Measurements from ENCODE around the gene EPB41L2.
"Not testable (repeated sequence)": the region's sequence is repeated elsewhere in the genome, so short reads cannot be mapped to it uniquely, and the experiment has no call there.

Gene EPB41L2

DNA sequence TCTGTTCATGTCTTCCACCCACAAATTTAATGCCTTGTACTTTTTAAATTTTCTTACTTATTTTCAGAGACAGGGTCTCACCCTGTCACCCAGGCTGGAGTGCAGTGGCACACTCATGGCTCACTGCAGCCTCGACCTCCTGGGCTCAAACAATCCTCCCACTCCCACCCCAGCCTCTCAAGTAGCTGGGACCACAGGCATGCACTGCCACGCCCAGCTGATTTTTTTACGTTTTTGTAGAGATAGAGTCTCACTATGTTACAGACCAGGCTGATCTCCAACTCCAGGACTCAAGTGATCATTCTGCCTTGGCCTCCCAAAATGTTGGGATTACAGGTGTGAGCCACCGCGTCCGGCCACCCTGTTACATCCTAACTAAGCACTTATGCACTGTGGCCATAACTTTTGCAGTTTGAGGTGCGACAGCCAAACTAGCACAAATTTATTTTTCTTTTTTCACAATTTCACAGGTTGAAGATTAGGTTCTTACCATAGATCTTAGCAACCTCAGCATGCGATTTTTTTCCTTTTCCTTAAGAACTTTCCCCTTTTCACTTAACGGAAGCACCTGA lies 92.1 kb downstream of the EPB41L2 start:
- no peak for DNase-seq

DNA sequence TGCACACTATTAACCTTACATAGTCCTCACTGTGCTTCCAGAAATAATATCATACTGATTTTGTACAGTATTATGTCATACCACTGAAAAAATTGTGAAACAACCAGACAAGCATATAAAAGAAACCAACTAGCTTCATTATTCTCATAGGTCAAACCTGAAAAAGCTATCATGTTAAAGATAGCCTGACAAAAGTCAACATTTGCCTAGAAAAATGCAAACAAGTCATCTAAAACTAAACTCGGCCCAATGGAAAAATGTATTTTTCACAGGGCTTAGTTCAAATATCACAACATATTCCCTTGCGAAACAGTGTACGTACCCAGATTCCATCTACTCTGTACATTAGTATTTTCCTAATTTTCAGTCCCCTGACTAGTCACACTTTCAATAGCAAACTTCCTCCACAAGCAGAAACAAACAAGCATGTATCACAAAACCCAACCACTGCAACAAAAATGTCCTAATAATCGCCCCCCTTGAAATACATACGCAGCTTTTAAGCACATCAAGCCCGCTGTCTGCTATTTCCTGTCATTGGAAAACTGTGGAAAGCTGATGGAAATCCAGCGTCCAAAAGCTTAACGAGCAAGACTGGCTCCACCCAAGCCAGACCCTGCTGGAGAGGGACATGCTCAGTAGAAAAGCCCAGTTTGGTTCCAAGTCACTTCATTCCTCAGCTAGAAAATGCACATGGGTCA lies 93.1 kb downstream of the EPB41L2 start:
- DNase-seq = no peak

DNA sequence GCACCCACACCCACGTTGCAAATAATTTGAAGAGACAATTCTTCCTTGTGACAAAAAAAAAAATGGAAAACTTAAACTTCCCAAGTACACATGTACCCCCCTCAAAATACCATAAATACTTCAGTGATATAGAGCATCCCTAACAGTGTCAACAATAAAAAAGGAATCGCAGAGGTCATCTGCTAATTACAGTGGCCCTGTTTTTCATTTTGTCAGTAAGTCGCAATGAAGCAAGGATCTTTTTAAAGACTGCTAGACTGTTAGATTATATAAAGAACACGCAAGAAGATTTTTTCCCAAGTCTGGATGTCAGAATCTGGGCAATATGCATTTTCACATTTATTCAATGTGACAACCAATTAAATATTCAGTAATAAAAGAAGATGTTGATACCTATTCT lies 93.9 kb downstream of the EPB41L2 start:
- DNase-seq = no peak

DNA sequence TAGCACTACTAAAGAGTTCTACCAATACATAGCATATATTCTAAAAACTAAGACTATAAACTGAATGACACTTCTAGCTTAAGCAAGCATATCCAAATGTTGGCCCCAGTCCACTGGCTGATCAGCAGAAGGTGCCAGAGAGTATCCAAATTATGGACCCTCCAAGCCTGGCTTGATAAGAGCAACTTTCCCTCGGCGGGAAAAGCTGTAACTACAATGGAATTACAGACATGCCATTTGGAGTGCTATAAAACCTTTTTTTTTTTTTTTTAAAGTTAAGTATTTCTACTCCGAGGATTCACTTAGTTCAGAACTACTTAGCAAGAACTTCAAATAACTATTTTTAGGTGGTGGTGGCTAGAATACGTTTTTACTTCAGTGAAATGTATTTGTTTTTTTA lies 94.6 kb downstream of the EPB41L2 start:
- no peak for DNase-seq

DNA sequence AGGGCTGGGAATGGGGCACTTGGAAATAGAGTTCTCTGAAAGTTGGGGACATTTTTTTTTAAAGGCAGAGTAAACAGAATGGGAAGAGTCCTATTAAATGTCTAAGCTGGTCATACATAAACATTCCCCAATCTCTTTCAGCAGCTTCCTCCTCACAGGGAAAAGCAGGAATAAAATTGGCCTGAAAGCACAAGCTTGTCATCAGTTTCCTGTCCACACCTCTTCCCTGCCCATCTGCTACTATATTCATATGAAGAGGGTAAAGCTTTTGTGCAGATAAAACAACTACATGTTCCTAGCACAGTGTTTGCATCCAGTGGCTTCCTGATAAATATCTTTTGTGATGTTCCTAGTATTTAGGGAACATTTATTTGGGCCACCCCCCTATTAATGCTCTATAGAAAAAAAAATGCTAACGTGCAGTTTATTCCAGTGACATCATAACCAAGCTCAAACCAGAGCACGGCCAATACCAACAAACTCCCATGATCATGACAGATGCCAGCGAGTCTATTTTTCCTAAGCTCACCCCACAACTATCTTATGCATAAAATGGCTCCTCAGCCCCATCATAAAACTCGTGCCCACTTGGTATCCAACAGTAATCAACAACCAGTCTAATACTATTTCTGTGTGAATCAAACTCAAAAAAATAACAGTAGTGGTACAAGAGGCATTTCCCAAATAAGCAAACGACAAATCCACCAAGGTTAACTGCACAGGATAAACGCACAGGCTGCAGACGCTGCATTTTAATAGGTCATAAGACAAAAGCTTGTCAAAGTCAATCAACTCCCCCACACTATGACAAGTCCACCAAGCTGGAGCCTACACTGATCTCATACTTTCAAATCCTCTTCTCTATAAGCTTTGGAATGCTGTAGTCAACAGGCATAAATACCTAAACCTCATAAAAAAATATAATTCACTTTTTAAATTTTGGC lies 95.3 kb downstream of the EPB41L2 start:
- DNase-seq = no peak

DNA sequence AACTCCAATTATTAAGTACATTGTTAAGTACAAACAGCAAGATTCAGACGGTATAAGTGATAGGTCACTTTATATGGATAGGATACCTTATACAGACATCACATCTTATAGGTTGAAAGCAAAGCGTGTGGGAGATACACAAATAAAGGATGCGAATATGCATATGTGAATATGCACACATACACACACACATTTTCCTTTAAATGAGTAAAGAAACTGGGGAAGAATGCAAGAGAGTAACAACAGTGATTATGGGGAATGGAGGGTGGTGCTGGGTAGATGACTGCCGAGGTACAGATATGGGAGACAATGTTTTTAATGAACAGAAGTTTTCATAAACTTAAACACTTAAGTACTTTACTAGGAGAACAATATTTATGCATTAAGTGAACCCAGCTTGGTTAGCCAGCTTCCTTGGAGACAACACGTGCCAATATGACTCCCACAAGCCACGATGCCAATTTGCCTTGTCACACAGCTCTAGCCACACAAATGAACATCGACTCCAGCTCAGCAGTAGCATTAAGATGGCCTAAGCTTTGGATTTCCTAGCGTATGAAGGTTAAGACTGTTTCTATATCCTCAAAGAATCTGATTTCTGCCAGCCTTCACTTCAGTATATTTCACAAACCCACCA lies 96.6 kb downstream of the EPB41L2 start:
- no peak for DNase-seq

DNA sequence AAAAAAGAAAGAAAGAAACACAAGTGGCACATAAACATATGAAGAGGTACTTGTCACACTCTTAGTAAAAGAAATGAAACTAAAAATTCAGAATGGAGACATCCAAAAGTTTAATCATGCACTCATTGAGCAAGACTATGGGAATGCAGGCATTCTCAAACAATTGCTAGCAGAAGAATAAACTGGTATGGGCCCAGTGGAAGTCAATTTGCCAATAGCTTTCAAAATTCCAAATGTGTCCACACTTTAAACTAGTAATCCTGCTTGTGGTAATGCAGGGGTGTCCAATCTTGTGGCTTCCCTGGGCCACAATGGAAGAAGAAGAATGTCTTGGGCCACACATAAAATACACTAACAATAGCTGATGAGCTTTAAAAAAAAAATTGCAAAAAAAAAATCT lies 97.4 kb downstream of the EPB41L2 start:
- no peak for DNase-seq

DNA sequence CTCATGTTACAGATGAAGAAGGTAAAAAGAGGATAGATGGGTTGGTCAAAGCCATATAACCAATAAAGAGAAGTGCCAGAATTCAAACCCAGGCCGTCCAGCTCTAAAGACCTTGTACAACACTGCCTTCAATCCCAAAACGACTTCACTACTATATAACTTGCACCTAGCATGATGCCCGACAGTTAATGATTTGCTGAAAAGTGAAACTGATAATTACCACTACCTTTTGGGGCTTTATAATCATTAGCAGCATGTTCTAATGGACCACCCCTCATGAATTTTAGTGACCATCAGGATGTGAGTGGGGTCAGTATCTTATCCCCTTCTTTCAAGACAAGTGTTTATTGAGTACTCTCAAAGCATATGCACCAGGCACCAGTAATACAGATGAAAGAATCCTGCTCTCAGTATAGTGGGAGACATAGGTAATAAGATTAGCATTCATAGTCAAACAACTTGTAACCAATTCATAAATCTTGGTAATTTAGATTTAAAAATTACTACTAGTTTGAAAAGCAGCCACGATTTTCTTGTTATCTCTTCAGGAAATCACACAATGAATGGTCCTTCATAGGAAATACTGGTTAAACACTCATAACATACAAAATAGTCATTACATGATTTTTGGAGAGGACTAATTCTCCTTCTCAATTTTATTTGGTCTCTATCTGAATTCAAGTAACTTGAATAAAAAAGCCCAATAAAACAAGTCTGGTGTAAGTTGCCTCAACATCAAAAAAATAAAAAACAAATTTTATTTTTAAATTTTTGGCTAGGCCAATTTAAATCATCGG lies 98.0 kb downstream of the EPB41L2 start:
- DNase-seq = no peak

DNA sequence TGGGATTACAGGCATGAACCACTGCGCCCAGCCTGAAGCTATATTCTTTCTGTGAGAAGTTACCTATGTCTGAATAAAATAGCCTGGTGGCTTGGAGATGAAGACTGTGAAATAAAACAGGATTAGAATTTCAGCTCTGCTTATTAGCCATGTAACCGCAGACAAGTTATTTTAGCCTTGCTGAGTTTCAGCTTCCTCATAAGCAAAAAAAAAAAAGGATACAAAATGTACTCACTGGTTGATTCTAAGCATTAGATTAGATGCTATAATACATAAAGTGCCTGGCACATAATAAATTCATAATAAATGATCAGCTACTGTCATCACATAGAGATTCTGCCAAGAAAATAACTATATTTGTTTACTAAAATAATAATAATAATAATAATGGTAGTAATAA lies 98.8 kb downstream of the EPB41L2 start:
- no peak for DNase-seq

DNA sequence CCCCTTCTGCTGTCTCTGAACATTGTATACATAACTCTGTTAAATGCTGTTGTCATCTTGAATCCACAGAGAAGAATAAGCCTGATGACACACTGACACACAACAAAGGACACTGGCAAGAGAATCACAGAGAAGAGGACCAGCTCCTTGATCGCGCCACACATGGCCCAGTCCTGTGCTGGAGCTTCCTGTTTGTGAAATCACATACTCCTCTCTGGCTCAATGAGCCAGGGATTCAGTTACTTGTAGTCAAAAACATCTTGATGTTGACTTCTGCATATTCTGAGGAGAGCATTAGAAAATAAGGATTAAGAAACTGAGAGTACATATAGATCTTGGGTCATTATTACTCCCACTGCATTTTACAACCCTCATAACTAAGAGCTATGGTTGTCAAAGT lies 100.1 kb downstream of the EPB41L2 start:
- no peak for DNase-seq

DNA sequence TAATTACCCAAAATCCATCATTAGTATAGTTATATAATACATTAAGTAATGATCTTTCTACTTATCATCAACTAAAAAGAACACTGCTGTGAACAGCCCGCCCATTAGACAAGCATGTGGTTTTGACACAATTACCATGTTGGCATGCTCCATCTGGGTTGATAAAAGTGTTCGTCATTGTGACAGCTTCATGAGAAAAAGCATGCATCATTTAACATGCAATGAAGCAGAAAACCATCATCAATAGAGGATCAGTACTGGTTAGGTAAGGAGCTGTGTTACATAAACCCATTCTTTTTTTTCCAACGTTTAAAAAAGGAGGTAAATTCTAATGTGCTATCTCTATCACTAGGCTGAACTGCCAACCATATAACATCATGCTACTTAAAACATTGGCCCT lies 101.9 kb downstream of the EPB41L2 start:
- no peak for DNase-seq

DNA sequence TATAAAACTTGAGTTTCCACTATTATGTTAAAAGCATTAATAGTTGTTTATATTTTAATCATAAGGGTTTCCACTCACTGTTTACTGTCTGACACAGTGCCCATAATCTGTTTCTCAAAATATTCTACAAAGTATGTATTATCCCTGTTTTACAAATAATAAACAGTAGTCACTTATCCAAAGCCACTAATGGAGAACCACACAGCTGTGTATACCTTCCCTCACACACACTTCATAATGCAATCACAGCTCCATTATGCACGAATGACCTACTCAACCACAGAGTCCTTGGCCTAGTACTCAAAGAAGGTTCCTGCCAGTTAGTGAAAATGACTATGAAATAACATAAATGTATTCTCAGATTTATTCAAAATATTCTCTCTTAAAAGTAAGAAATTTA lies 103.1 kb downstream of the EPB41L2 start:
- DNase-seq = no peak

DNA sequence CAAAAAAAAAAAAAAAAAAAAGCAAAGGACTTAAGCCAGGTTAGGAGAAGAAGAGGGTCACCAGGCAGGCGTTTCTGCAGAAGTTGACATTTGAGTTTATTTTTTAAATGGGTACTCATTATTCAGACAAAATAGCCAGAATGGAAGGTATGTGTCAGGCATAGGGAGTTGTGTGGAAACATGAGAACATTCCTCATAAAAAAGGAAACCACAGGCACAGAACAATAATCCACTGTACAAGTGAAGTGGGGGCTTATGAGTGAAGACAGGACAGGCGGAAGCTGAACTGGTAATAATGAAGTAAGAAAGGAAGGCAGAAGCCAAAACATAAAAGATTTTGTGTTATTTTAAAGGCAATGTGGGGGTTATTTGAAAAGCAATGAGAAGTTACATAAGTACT lies 104.6 kb downstream of the EPB41L2 start:
- no peak for DNase-seq

DNA sequence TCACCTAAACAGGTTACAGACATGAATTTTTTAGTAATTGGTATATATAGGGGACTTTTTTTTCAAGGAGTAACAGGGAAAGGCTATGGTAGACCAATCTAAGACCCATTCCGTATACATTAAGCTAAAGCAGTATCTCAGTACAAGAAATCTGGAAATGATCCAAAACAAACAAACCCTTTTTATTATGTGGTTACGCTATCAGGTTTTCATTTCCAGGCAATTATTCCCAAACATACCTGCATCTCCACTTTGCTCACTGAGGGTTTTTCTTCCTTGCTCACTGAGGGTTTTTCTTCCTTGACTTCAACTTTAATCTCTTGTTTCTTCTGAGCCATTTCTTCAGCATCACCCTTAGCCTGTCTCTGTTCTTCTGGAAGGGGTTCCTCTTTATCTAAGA lies 107.3 kb downstream of the EPB41L2 start:
- no peak for DNase-seq

DNA sequence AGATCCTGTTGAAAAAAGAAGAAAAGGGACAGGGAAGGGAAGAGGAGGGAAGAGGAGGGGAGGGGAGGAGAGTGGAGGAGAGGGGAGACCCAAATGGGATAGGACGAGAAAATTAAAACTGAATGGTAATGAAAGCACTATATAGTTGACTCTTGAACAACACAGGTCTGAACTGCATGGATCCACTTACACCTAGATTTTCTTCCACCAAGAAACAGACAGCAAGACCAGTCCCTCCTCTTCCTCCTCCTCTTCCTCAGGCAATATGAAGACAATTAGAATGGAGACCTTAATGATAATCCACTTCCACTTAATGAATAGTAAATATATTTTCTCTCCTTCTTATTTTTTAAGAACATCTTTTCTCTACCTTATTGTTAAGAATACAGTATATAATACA lies 113.5 kb downstream of the EPB41L2 start:
- no peak for DNase-seq

DNA sequence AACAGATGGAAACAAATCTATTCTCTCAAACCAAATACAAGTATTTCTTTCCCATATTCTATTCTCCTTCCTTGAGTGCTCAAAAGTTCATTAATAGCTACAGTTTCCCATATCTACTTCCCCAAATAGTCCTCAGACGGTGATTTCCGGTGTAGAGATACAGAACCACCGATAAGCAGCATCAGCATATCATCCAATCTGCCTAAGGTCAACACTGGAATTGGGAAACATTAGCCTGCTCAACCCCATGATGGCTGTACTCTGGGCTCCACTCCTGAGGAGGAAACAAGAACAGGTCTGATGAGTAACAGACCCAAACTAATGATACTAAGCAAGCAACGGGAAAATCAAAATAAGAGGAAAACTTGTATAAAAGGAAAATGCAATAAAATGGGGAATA lies 115.6 kb downstream of the EPB41L2 start:
- no peak for DNase-seq

DNA sequence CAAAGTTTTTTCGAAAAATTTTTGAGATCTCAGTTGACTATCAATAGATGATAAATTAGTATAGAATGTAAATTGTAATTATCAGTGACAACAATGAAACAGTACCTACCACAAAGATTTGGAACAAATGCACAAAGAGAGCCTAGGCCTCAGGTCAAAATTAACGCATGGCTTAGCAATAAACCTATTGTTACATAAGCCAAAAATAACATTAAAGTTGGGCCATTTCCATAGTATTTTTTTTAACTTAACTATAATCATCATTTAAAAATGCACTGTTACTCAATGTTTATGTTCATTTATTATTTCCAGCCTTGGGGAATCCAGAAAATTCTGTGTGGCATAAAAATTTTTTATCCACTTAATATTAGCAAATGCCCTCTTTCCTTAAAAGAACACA lies 117.0 kb downstream of the EPB41L2 start:
- DNase-seq = no peak

DNA sequence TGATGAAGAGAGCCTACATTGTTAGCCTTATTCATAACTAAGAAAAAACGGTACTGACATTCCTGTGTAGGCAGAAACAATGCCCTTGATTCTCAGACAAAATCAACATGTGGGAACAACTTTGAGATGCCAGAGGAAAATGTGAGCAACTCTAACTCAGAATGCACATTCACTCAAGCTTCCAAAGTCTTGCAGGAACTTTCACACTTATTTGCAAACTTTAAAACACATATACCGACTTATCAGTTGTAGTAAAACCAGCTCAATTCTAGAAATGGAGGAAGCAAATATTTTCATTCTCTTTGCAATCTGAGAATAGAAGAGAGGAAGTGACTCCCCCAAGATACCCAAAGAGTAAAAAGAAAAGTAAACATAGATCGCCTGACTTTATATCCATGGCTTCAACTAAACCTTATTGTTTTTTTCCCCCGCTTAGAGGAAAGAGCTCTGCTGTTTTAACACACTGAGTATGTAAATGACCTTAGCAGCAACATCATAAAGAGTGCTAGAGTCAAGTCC lies 117.6 kb downstream of the EPB41L2 start:
- no peak for DNase-seq

DNA sequence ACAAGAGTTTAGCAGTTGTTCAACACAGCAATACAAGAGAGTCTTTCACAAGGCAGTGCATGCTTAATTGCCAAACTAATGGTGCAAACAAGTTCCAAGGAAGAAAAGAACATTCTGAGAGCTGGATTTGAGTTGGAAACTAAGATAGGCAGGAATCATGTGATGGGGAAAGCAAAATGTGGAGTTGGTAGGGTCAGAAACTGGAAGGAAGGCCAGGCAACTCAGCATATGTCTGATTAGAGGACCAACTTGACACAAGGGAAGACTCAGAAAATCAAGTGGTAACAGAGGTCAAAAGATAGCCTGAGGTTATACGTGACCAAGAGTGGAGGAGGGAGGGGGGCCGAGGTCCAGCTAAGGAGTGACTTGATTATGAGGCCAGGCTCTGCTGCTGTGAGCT lies 118.6 kb downstream of the EPB41L2 start:
- DNase-seq = no peak

DNA sequence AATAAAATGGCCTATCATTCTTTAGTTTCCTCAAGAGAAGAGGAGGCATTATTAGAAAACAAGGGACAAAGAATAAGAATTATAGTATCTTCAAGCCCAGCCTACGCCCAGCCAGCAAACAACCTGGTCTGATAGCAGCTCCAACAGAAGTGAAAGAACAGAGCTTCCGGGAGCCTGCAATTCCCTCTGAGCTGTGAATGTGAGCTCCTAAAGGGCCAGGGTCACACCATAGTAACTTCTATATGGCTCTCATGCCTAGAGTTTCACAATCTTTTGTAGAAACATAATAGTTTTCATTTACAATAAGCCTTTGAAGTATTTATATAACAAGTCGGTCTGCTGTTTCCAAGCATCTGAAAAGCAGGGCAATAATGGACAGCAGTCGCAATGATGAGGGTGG lies 119.3 kb downstream of the EPB41L2 start:
- no peak for DNase-seq

DNA sequence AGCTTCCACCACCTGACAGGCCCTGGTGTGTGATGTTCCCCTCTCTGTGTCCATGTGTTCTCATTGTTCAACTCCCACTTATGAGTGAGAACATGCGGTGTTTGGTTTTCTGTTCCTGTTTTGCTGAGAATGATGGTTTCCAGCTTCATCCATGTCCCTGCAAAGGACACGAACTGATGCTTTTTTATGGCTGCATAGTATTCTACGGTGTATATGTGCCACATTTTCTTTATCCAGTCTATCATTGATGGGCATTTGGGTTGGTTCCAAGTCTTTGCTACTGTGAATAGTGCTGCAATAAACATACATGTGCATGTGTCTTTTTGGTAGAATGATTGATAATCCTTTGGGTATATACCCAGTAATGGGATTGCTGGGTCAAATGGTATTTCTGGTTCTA lies 120.3 kb downstream of the EPB41L2 start:
- not testable (repeated sequence) for DNase-seq

DNA sequence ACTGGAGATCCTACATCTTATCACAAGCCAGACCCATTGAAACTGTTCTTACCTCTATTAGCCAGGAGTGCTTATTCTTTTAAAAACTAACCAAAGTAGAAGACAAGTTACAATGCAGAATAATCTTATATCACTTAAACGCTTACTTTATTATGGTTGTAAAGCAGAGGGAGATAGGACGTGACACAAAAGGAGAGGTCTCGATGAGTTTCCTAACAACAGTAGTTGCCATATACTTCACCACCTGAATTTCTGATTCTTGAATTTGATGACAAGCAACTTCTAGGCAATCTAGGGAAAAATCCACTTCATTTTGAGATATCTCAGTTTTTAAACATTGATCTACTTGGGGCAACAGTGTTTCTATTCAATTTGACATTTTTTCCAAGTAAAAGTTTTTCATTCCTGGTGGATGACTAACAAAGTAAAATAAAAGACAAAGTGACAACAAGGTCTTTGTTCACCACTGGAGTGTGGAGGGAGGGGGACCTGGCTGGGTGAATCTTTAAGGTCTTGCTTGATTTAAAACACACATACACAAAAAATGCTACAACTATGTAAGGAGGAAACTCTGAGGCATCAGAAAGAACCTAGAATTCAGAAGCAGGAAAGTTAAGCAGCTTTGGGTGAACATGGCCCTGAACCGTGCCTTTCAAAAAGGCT lies 125.0 kb downstream of the EPB41L2 start:
- no peak for DNase-seq
